ENCODE data around the gene POLR1A.

POLR1A gene

GRCh38 chr2:85989288-85989865 lies 116.3 kb downstream of the POLR1A start:
- no peak overlapping the region for H3K4me3 ChIP-seq (ENCODE audit: low read depth, low read length)
- TF ChIP-seq, protein P1, sequence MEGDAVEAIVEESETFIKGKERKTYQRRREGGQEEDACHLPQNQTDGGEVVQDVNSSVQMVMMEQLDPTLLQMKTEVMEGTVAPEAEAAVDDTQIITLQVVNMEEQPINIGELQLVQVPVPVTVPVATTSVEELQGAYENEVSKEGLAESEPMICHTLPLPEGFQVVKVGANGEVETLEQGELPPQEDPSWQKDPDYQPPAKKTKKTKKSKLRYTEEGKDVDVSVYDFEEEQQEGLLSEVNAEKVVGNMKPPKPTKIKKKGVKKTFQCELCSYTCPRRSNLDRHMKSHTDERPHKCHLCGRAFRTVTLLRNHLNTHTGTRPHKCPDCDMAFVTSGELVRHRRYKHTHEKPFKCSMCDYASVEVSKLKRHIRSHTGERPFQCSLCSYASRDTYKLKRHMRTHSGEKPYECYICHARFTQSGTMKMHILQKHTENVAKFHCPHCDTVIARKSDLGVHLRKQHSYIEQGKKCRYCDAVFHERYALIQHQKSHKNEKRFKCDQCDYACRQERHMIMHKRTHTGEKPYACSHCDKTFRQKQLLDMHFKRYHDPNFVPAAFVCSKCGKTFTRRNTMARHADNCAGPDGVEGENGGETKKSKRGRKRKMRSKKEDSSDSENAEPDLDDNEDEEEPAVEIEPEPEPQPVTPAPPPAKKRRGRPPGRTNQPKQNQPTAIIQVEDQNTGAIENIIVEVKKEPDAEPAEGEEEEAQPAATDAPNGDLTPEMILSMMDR (IDR thresholded peaks at IDR 0.05; ENCODE audit: control insufficient read depth, extremely low read depth, insufficient read depth): no peak
- no peak for DNase-seq (ENCODE audit: low read depth)

- TF ChIP-seq, protein P1 (IDR thresholded peaks at IDR 0.05; ENCODE audit: control insufficient read depth, extremely low read depth, insufficient read depth): no peak
- H3K4me3 ChIP-seq (ENCODE audit: low read depth, low read length): no peak overlapping the region
- no peak for DNase-seq (ENCODE audit: low read depth)
These were observed 116.8 kb downstream of the POLR1A start for GRCh38 chr2:85988914-85989270.

DNA sequence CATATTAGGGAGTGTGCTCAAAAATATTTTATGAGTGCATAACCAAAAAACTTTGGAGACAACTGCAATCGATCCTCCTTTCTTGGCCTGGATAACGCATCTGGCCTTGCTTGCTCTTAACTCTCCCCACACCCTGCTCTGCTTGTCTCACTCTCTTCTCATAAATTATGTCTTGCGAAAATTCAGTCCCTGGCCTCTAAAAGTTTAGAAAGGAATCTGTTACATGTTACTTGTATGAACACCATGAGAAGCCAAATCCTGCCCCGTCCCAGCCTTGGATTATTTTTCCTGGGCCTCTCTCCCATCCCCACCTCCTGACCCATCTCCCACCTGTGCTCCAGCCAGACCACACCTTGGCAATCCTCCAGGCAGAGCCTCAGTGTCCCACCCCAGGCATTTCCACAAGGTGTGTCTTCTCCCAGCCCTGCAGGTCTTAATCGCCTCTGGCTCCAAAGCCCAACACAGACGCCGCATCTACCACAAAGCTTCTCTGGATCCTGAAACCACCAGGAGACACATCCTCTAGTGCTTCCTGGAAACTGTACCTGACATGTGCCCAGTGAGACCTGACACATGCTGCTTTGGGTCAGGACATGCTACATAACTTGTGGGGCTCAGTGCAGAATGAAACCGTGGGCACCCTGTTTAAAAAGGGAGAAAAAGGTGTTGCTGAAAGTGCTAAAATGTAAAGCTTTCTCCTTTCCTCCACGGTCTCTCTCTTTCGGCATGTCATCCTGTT lies 117.3 kb downstream of the POLR1A start:
- no peak for DNase-seq (ENCODE audit: low read depth)
- H3K4me3 ChIP-seq (ENCODE audit: low read depth, low read length): no peak overlapping the region
- TF ChIP-seq, protein P1 (IDR thresholded peaks at IDR 0.05; ENCODE audit: control insufficient read depth, extremely low read depth, insufficient read depth): no peak

DNA sequence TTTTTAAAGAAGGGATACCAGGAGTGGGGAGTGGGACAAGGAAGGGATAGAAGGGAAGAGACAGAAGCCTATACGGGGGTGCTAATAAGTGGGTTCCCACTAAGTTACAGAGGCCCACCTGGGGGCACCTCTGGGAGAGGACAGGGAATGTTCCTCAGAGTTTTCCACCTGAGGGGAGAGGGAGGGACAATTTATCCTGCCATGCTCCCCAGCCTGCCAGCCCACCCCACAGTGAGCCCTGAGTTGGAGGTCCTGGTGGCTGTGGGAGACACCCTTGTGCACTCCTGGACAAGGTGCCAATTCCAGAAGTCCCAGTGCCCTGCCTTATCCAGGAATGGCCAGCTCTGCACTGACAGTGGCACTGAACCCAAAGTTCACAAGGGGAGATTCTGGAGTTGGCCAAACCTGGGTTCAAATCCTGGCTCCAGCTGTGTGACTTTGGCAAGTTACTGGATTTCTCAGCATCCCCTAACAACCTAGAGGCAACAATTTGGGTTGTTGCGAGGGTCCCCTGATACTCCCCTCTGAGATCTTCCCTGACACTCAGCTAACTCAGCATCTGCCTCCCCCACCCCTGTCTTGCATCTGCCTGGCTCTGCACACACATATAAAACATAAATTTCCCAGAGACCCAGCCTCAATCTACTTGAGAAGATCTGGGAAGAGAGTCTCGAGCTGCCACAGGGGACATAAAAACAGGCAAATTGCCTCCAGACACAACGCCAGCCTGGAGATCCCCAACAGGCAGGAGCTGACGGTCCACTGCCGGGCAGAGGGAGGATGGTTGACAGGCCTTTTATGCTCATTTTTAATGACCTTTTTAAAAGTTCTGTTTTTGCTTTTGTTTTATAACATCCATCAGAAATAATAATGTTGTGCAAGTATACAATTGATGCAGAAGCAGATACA lies 118.2 kb downstream of the POLR1A start:
- TF ChIP-seq, protein P1 (IDR thresholded peaks at IDR 0.05; ENCODE audit: control insufficient read depth, extremely low read depth, insufficient read depth): no peak
- H3K4me3 ChIP-seq (ENCODE audit: low read depth, low read length): no peak overlapping the region
- no peak for DNase-seq (ENCODE audit: low read depth)

DNA sequence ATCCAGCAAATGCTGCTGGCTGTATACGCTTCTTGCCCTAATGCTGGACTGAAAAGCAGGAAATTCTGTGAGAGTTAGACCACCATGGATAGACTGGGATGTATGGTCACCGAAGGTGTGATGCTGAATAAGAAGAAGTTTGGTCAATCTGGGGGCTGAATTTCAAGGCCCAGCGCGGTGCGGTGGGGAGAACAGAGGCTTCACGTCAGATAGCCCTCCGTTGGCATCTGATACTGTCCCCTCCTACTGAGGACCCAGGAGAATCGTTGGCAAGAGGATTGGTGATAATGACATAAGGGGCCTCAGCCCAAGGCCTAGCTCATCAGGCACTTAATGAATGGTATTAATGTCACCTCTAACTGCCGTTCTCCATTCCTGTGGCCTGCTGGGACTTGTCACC lies 119.6 kb downstream of the POLR1A start:
- no peak overlapping the region for H3K4me3 ChIP-seq (ENCODE audit: low read depth, low read length)
- DNase-seq (ENCODE audit: low read depth): no peak
- TF ChIP-seq, protein P1 (IDR thresholded peaks at IDR 0.05; ENCODE audit: control insufficient read depth, extremely low read depth, insufficient read depth): no peak

DNA sequence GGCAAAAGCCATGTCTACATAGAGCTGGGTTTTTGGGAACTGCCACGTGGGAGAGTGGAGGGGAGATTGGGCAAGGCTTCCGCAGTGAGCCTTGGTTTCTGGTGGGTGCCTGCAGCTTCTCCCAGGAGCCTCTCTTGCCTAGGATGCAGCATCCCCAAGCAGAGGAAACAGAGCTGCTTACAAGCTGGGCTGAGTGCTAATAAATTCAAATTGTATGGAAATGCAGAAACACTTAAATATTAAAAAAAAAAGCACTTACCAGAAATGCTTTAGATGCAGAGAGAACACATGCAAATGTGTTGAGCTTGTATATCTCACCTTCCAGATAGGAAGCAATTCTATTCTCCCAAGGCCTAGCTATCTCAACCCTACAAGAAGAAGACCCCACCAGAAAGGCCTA lies 120.9 kb downstream of the POLR1A start:
- no peak for DNase-seq (ENCODE audit: low read depth)
- TF ChIP-seq, protein P1 (IDR thresholded peaks at IDR 0.05; ENCODE audit: control insufficient read depth, extremely low read depth, insufficient read depth): no peak
- H3K4me3 ChIP-seq (ENCODE audit: low read depth, low read length): no peak overlapping the region
